HAP-1 (cell line): ENCODE measurements around the gene LSAMP.
"Not testable (repeated sequence)": the region's sequence is repeated elsewhere in the genome, so short reads cannot be mapped to it uniquely, and the experiment has no call there.

Source experiments
- DNase-seq, 2 experiments: peaks; one replicate each; pipeline ENCODE4 v3.0.0-alpha.2; 2016 to 2020; ENCODE audit warnings: low spot score in 2 of 2
- H3K27me3 ChIP-seq: fragments of 250-450 bp; sonication (Bioruptor Pico); 2 replicates; pipeline ENCODE4 v1.5.1; 2020; ENCODE audit warnings: low read depth, mild to moderate bottlenecking, moderate library complexity
- H3K36me3 ChIP-seq: fragments of 250-450 bp; sonication (Bioruptor Pico); replicated peaks from 2 replicates; pipeline ENCODE4 v1.5.1; 2020; ENCODE audit warnings: mild to moderate bottlenecking
- H3K4me1 ChIP-seq: fragments of 250-450 bp; sonication (Bioruptor Pico); 2 replicates; pipeline ENCODE4 v1.5.1; 2020; ENCODE audit warnings: mild to moderate bottlenecking
- H3K4me3 ChIP-seq: fragments of 250-450 bp; sonication (Bioruptor Pico); 2 replicates; pipeline ENCODE4 v1.5.1; 2020; ENCODE audit warnings: mild to moderate bottlenecking, moderate library complexity
- H3K9me3 ChIP-seq: fragments of 250-450 bp; sonication (Bioruptor Pico); 2 replicates; pipeline ENCODE4 v1.5.1; 2020; ENCODE audit warnings: mild to moderate bottlenecking, moderate library complexity
- in situ Hi-C: fragments of 300-500 bp; cut with MboI; formaldehyde crosslinking; loops from 3 replicates; pipeline ENCODE4 v1.14.3; 2020; ENCODE audit warnings: low sequenced_read_pairs, inconsistent platforms, mixed read lengths

Gene LSAMP

DNA sequence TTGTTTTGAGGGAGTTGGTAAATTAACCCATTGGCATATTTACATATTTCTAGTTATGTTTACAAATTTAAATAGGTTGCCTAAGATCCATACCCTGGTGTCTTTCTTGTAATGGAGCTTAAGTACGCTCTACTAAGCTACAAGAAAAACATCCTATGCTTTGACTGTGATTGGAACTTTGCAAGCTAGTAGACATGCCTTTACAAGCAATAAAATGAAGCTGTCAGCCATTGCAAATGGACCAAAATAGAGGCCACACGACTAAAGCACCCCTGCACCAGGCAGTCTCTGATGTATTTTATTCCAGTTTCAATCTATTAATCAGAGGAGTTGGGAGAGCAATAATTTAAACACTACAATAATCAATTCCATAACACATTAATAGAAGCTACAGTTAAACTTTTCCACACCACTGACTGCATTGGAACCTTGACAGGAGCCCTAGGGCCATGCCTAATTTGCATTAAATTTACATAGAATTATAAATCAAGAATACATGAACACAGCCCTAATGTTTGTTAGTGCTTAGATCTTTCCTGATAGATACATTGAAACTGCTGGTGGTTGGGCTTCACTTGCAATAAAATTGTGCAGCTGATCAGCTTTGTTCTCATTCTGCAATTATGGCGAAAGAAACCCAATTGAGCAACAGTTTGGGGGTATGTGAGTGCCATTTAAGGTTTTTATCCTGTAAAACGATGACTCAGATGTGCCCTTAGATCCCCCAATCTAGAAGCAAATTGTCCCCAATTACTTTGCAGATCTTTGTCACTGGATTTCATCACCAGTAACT, 360.1 kb downstream of the LSAMP start:
- Histone ChIP-seq H3K9me3 (no peaks in the 10 kb centered on the region), H3K4me3 (no peak overlapping the region), H3K36me3 (no peaks in the 10 kb centered on the region), H3K4me1 (no peaks in the 10 kb centered on the region), H3K27me3 (peaks cover 9% of the 10 kb centered on the region; the same call in 1 of the 2 replicates)
- in situ Hi-C loops: no loop called here
- no peak for DNase-seq

DNA sequence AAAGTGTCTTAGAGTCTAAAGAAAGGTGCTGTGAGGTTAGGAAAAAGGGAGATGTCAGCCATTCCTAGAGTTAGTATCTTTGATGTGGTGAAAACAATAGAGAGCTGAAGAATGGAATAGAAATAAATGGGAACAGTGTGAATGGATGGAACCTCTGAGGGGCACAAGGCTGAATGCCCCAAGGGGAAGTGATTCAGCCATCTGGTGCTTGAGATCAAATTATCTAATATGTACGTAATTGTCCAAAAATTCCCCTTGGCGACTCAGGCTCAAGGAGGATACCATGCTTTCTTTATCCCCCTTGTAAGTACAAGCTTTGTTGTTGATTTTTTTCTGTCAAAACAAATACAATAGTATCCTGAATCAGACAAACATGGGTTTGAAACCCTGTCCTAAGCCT, 361.6 kb downstream of the LSAMP start:
- Histone ChIP-seq H3K4me1 (no peaks in the 10 kb centered on the region), H3K27me3 (peaks cover 9% of the 10 kb centered on the region; the same call in 1 of the 2 replicates), H3K36me3 (no peaks in the 10 kb centered on the region), H3K4me3 (no peak overlapping the region), H3K9me3 (no peaks in the 10 kb centered on the region)
- DNase-seq: no peak
- in situ Hi-C loops: no loop called here

GRCh38 chr3:116078561-116078960, 366.7 kb downstream of the LSAMP start:
- H3K36me3 ChIP-seq: no peaks in the 10 kb centered on the region
- H3K4me1 ChIP-seq: no peaks in the 10 kb centered on the region
- DNase-seq: no peak
- peaks cover 3% of the 10 kb centered on the region; the same call in 1 of the 2 replicates for H3K27me3 ChIP-seq
- H3K9me3 ChIP-seq: no peaks in the 10 kb centered on the region
- no peak overlapping the region for H3K4me3 ChIP-seq
- in situ Hi-C loops: no loop called here

GRCh38 chr3:116077557-116077956, 367.7 kb downstream of the LSAMP start:
- peaks cover 3% of the 10 kb centered on the region; the same call in 1 of the 2 replicates for H3K27me3 ChIP-seq
- H3K4me3 ChIP-seq: no peak overlapping the region
- no peaks in the 10 kb centered on the region for H3K9me3 ChIP-seq
- no peaks in the 10 kb centered on the region for H3K4me1 ChIP-seq
- H3K36me3 ChIP-seq: no peaks in the 10 kb centered on the region
- DNase-seq: no peak
- in situ Hi-C loops: no loop called here

DNA sequence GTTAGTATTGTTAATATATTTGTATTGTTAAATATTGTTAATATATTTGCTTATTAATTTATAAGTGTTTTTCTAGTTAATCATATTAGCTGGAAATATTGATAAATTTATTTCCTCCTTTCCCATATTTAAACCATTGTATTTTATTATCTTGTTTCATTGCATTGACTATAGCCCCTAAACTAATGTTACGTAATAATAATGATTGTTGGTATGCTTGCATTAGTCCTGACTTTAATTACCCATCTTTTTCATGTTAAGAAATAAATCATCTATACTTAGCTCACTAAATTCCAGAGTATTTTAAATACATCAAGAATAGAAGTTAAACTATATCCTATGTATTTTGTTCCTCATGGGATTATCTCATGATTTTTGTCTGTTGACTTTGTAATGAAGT, 368.2 kb downstream of the LSAMP start:
- in situ Hi-C loops: no loop called here
- Histone ChIP-seq H3K27me3 (peaks cover under 1% of the 10 kb centered on the region; the same call in 1 of the 2 replicates), H3K4me3 (no peak overlapping the region), H3K36me3 (no peaks in the 10 kb centered on the region), H3K9me3 (no peaks in the 10 kb centered on the region), H3K4me1 (no peaks in the 10 kb centered on the region)
- no peak for DNase-seq

DNA sequence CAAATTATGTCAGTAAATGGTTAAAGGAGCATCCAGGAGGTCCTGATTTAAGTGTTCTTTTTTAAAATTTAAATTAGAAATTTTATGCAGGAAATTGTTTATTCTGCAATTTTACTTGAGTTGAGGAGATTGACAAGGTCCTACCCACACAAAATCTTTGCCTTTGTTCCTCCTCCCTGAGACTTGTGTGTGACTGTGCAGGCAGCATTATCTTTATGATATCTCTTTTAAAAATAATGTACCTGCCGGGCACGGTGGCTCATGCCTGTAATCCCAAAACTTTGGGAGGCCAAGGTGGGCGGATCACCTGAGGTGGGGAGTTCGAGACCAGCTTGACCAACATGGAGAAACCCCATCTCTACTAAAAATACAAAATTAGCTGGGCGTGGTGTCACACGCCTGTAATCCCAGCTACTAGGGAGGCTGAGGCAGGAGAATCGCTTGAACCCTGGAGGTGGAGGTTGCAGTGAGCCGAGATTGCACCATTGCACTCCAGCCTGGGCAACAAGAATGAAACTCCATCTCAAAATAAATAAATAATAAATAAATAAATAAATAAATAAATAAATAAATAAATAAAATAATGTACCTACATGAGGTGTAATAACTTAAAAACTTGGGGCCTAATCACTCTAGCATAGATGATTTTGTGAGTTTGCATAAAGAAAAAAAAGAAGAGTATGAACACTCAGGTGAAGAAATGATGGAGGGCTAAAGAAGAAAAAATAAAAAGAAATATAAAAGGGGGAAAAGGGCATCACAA, 374.6 kb downstream of the LSAMP start:
- DNase-seq, H3K4me1 ChIP-seq, H3K36me3 ChIP-seq, H3K9me3 ChIP-seq, H3K4me3 ChIP-seq, H3K27me3 ChIP-seq, in situ Hi-C loops: not testable (repeated sequence)

DNA sequence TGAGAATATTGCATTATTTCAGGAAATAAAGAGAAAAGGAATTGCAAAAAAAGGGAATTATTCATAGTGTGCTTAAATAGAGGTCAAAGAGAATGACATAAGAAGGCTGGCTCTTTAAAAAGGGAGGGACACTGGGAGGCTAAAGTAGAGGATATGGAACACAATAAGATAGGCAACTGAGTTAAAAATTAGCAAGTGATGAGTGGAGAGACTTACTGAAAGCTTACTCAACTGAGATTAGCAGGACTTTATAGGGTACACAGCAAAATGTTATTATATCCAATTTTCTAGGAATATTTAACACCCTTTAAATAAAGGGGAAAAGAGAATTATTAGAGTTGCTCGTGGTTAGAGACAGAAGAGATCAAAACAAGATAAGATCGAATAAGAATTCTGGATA, 375.2 kb downstream of the LSAMP start:
- Histone ChIP-seq H3K36me3 (no peaks in the 10 kb centered on the region), H3K27me3 (0 out of 2 replicates have a peak, but pooled peaks cover 3% of the 10 kb centered on the region), H3K4me1 (no peaks in the 10 kb centered on the region), H3K9me3 (no peaks in the 10 kb centered on the region), H3K4me3 (no peak overlapping the region)
- DNase-seq: no peak
- in situ Hi-C loops: no loop called here

DNA sequence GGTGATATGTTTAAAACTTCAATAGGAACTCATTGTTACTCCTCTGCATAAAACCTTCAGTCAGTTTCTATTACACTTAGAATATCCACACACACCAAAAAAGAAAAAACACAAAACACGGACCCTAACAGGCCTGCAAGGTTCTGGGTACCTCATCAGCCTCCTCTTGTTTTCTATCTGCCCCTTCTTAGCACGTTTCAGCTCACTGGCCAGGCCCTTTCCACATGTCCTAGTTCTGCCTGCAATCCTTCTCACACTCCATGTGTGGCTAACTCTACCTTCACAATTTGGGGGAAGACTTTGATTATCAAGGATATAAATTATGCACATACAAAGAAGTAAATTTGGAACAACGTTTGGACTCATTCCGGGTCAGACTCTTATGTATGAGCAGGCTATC, 376.3 kb downstream of the LSAMP start:
- in situ Hi-C loops: no loop called here

GRCh38 chr3:116067326-116067725, 378.0 kb downstream of the LSAMP start:
- DNase-seq: no peak
- Histone ChIP-seq H3K36me3 (no peaks in the 10 kb centered on the region), H3K27me3 (0 out of 2 replicates have a peak, but pooled peaks cover 3% of the 10 kb centered on the region), H3K4me1 (no peaks in the 10 kb centered on the region), H3K9me3 (no peaks in the 10 kb centered on the region), H3K4me3 (no peak overlapping the region)
- in situ Hi-C loops: no loop called here

More for the DNA sequence above, 376.3 kb downstream of the LSAMP start:
- DNase-seq: no peak
- H3K36me3 ChIP-seq: no peaks in the 10 kb centered on the region
- H3K4me1 ChIP-seq: no peaks in the 10 kb centered on the region
- H3K4me3 ChIP-seq: no peak overlapping the region
- H3K27me3 ChIP-seq: 0 out of 2 replicates have a peak, but pooled peaks cover 3% of the 10 kb centered on the region
- no peaks in the 10 kb centered on the region for H3K9me3 ChIP-seq

- Histone ChIP-seq H3K4me1 (no peaks in the 10 kb centered on the region), H3K27me3 (0 out of 2 replicates have a peak, but pooled peaks cover 3% of the 10 kb centered on the region), H3K9me3 (no peaks in the 10 kb centered on the region), H3K36me3 (no peaks in the 10 kb centered on the region), H3K4me3 (no peak overlapping the region)
- DNase-seq: no peak
- in situ Hi-C loops: no loop called here
Observed at GRCh38 chr3:116065501-116065900, 379.8 kb downstream of the LSAMP start.

DNA sequence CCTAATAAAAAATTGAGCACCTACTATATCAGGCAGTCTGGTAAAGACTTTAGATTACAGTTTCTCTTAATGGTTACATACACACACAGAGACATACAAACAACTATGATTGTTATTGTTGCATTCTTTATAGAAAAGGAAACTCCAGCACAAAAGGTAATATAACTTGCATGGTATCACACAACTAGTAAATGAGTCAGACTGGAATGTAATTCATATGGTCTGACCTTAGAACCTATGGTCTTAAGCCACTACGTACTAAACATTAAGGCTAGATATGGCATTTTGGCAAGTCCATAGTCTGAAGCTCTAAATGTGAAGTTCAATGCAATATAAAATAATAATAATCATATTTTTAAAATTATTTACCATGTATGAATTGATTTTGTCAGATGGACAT, 380.6 kb downstream of the LSAMP start:
- H3K4me3 ChIP-seq: no peak overlapping the region
- no peaks in the 10 kb centered on the region for H3K9me3 ChIP-seq
- no peaks in the 10 kb centered on the region for H3K4me1 ChIP-seq
- 0 out of 2 replicates have a peak, but pooled peaks cover 3% of the 10 kb centered on the region for H3K27me3 ChIP-seq
- no peak for DNase-seq
- H3K36me3 ChIP-seq: no peaks in the 10 kb centered on the region
- in situ Hi-C loops: no loop called here

DNA sequence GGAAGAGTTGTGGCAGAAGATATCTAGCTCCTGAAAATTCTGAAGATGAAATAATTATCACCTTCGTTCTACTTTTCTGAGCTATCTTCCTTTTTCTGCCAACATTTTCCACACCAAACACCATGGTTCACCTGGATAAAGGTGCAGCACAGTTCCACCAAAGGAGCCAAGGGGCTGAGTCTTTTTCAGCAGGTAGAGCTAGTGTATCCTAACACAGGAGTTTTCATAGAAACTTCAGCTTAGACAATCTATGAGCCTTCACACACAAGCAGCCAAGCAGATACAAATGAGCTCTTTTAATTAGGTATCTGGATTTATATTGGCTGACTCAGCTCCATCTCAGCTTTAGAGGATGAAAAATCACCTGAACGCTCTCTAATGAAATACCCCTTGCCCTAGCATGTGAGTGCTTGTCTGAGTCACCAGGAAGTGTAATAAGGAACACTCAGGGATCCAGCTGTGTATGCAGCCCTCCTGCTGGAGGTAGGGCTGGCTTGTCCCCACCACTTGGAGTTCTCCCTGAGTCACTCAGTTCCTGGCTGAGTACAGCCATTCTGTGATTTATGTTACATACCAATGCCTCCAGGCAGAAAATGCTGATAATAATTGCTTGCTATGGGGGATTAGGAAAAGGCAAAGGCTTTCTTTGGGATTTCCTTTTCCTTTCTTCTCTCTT, 385.7 kb downstream of the LSAMP start:
- no peaks in the 10 kb centered on the region for H3K4me1 ChIP-seq
- DNase-seq: peak in 1 of 2 experiments; percentile 8
- no peaks in the 10 kb centered on the region for H3K9me3 ChIP-seq
- no peak overlapping the region for H3K4me3 ChIP-seq
- no peaks in the 10 kb centered on the region for H3K36me3 ChIP-seq
- H3K27me3 ChIP-seq: peaks cover 2% of the 10 kb centered on the region; the same call in 1 of the 2 replicates
- in situ Hi-C loops: no loop called here

DNA sequence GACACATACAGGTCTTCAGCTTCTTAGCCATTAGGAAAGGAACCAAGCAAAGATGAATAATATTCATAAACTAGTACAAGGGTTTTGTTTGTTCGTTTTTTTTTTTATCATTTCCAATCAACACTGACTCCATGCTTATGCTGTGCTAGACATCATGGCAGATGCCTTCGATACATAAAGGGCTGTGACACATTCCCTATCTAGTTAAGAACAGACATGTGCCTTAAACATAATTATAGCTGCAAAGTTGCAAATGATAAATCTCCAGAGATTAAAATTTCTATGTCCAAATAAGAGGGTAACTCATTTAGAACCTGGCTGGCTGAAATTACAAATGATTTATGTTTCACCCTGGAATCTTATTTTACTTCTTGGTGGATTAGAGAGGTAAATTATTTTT, 386.4 kb downstream of the LSAMP start:
- Histone ChIP-seq H3K27me3 (peaks cover 2% of the 10 kb centered on the region; the same call in 1 of the 2 replicates), H3K9me3 (no peaks in the 10 kb centered on the region), H3K4me3 (no peak overlapping the region), H3K4me1 (no peaks in the 10 kb centered on the region), H3K36me3 (no peaks in the 10 kb centered on the region)
- no peak for DNase-seq
- in situ Hi-C loops: no loop called here
